Mesenchymal stem cell (in vitro differentiated cells and primary cell): ENCODE data around the gene CDH24.

ENCODE experiments used
- DNase-seq: peaks from one replicate; pipeline ENCODE4 v3.0.0-alpha.2; 2013
- H2AFZ ChIP-seq: one replicate; pipeline ENCODE4 v1.6.1; 2013; ENCODE audit warnings: low read depth, mild to moderate bottlenecking, control low read depth, inconsistent platforms, low read length, moderate library complexity
- H2AK5ac ChIP-seq: 2 replicates; pipeline ENCODE4 v1.6.1; 2013; ENCODE audit warnings: low read length, moderate library complexity, mild to moderate bottlenecking, inconsistent platforms; ENCODE audit not compliant: severe bottlenecking
- H2BK120ac ChIP-seq: one replicate; pipeline ENCODE4 v1.6.1; 2013; ENCODE audit warnings: low read depth, mild to moderate bottlenecking, inconsistent platforms, low read length, moderate library complexity
- H2BK12ac ChIP-seq, 2 experiments: one replicate each; pipeline ENCODE4 v1.6.1; 2013; ENCODE audit warnings: inconsistent platforms in 2 of 2, low read length in 2 of 2, mild to moderate bottlenecking in 2 of 2, moderate library complexity in 2 of 2, control low read depth in 1 of 2
- H2BK15ac ChIP-seq: one replicate; pipeline ENCODE4 v1.6.1; 2013; ENCODE audit warnings: mild to moderate bottlenecking, low read depth, inconsistent platforms; ENCODE audit not compliant: poor library complexity, severe bottlenecking
- H2BK5ac ChIP-seq: 2 replicates; pipeline ENCODE4 v1.6.1; 2013; ENCODE audit warnings: low read depth, mild to moderate bottlenecking, low read length, control low read depth, inconsistent platforms; ENCODE audit not compliant: poor library complexity, severe bottlenecking
- H3K14ac ChIP-seq, 2 experiments: one replicate each; pipeline ENCODE4 v1.6.1; 2013; ENCODE audit warnings: inconsistent platforms in 2 of 2, low read length in 2 of 2, control low read depth in 1 of 2, mild to moderate bottlenecking in 1 of 2, moderate library complexity in 1 of 2
- H3K18ac ChIP-seq, 2 experiments: one replicate each; pipeline ENCODE4 v1.6.1; 2013; ENCODE audit warnings: inconsistent platforms in 2 of 2, low read length in 2 of 2, control low read depth in 1 of 2, low read depth in 1 of 2, mild to moderate bottlenecking in 1 of 2
- H3K23ac ChIP-seq, 2 experiments: one replicate each; pipeline ENCODE4 v1.6.1; 2013; ENCODE audit warnings: inconsistent platforms in 2 of 2, low read length in 2 of 2, mild to moderate bottlenecking in 2 of 2, moderate library complexity in 2 of 2, control low read depth in 1 of 2
- H3K27ac ChIP-seq: 2 replicates; pipeline ENCODE4 v1.5.1; 2013; ENCODE audit warnings: mild to moderate bottlenecking, moderate library complexity, low read length, control low read depth, inconsistent platforms; ENCODE audit not compliant: poor library complexity, severe bottlenecking
- H3K27me3 ChIP-seq, 2 experiments: 2 replicates each; pipeline versions ENCODE4 v1.6.1 to v1.7.0; 2013; ENCODE audit warnings: low read length in 2 of 2, mild to moderate bottlenecking in 2 of 2, moderate library complexity in 2 of 2, control low read depth in 1 of 2, inconsistent platforms in 1 of 2; ENCODE audit not compliant: control insufficient read depth in 1 of 2, insufficient read depth in 1 of 2
- H3K36me3 ChIP-seq, 2 experiments: 2 replicates each; pipeline versions ENCODE4 v1.6.1 to v1.7.0; 2013; ENCODE audit warnings: low read length in 2 of 2, control low read depth in 1 of 2, inconsistent platforms in 1 of 2, low read depth in 1 of 2, mild to moderate bottlenecking in 1 of 2; ENCODE audit not compliant: insufficient read depth in 2 of 2, control insufficient read depth in 1 of 2
- H3K4ac ChIP-seq, 2 experiments: one replicate each; pipeline ENCODE4 v1.6.1; 2013; ENCODE audit warnings: inconsistent platforms in 2 of 2, low read length in 2 of 2, mild to moderate bottlenecking in 2 of 2, moderate library complexity in 2 of 2, control low read depth in 1 of 2, low read depth in 1 of 2
- H3K4me1 ChIP-seq: 2 replicates; pipeline ENCODE4 v1.6.1; 2013; ENCODE audit warnings: low read depth, low read length, control low read depth; ENCODE audit not compliant: control insufficient read depth, insufficient read depth
- H3K4me2 ChIP-seq: 2 replicates; pipeline ENCODE4 v1.6.1; 2013; ENCODE audit warnings: low read length, mild to moderate bottlenecking, inconsistent platforms; ENCODE audit not compliant: poor library complexity, severe bottlenecking
- H3K4me3 ChIP-seq, 2 experiments: 2 replicates each; pipeline versions ENCODE4 v1.5.1 to v1.7.0; 2013; ENCODE audit warnings: low read length in 2 of 2, mild to moderate bottlenecking in 2 of 2, control low read depth in 1 of 2, low read depth in 1 of 2; ENCODE audit not compliant: insufficient read depth in 1 of 2
- H3K79me1 ChIP-seq: replicated peaks from 2 replicates; pipeline ENCODE4 v1.6.1; 2013; ENCODE audit warnings: mild to moderate bottlenecking, control low read depth, low read length, inconsistent platforms; ENCODE audit not compliant: poor library complexity, severe bottlenecking
- H3K9ac ChIP-seq: 2 replicates; pipeline ENCODE4 v1.7.0; 2013; ENCODE audit warnings: mild to moderate bottlenecking, low read length, moderate library complexity
- H3K9me3 ChIP-seq: 2 replicates; pipeline ENCODE4 v1.7.0; 2013; ENCODE audit warnings: mild to moderate bottlenecking, low read length; ENCODE audit not compliant: control insufficient read depth
- H4K8ac ChIP-seq: one replicate; pipeline ENCODE4 v1.6.1; 2013; ENCODE audit warnings: inconsistent platforms, mild to moderate bottlenecking, low read length, moderate library complexity
- H4K91ac ChIP-seq: one replicate; pipeline ENCODE4 v1.6.1; 2013; ENCODE audit warnings: mild to moderate bottlenecking, low read length, inconsistent platforms
- WGBS: methylation state at CpG from one replicate; pipeline ENCODE4 v1.1.7; 2013; ENCODE audit warnings: mixed read lengths; 5-methylcytosine and 5-hydroxymethylcytosine counted together

CDH24 gene

DNA sequence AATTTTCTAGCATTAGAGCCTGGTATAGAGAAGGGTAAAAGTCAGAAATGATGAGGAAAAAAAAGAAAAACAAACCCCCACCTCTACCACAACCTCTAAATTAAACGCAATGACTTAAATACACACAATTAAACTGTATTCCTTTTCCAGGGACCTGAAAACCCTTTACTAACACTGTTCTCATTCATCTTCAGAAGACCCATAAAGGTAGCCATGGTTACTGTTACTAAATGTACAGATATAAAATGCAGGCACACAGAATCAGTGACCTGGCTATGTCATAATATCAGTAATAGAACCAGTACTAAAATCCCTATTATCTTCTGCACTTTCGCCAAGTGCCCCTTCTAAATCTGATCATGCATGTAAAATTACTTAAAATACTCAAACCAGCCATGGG is 36.2 kb upstream of the CDH24 start:
- H3K23ac ChIP-seq, result no peak overlapping the region
- no peaks in the 10 kb centered on the region for H3K9me3 ChIP-seq
- no peak overlapping the region for H4K8ac ChIP-seq
- peaks cover 18 to 65% of the 10 kb centered on the region in 2 experiments for H3K36me3 ChIP-seq
- no peak overlapping the region for H3K27ac ChIP-seq
- H2BK120ac ChIP-seq, result no peak overlapping the region
- H3K9ac ChIP-seq, result peak overlapping the region; percentile 92
- peak overlapping the region; percentile 74 for H3K4me2 ChIP-seq
- no peak overlapping the region for H2BK5ac ChIP-seq
- peaks cover 3% of the 10 kb centered on the region for H3K4me1 ChIP-seq
- H3K79me1 ChIP-seq, result peaks cover 3% of the 10 kb centered on the region
- WGBS, result 100% methylated on average over 2 of the region's 2 CpGs
- H3K4ac ChIP-seq, result no peak overlapping the region
- no peak overlapping the region for H3K14ac ChIP-seq
- DNase-seq, result no peak
- no peak overlapping the region for H2BK15ac ChIP-seq
- no peak overlapping the region for H2AK5ac ChIP-seq
- peak overlapping the region in 1 of 2 experiments; percentile 84 for H3K4me3 ChIP-seq
- H3K27me3 ChIP-seq, result no peaks in the 10 kb centered on the region
- no peak overlapping the region for H2BK12ac ChIP-seq
- no peak overlapping the region for H3K18ac ChIP-seq
- H4K91ac ChIP-seq, result no peak overlapping the region
- no peak overlapping the region for H2AFZ ChIP-seq

DNA sequence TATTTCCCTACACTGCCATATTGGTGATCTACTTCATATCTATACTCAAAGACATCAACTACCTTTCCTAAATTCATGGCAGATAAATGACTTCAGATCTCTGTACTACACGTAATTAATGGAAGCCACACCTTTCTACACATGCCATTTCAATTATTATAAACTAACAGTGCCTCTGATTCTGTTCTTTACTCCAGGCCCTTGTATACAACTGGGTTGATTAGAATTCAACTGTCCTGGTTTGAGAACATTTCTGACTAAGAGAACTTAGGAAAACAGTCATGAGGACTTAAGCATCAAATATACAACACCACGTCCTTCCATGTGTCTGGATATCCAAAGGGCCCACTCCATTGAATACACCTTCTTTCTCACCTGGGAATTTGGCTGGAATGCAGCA is 35.8 kb upstream of the CDH24 start:
- H3K18ac ChIP-seq, result no peak overlapping the region
- no peak overlapping the region for H2AFZ ChIP-seq
- H3K27ac ChIP-seq, result no peak overlapping the region
- H3K4me1 ChIP-seq, result peaks cover 3% of the 10 kb centered on the region
- 92% methylated on average over 1 of the region's 2 CpGs for WGBS
- H3K9ac ChIP-seq, result peak overlapping the region; percentile 92
- peak overlapping the region in 1 of 2 experiments; percentile 84 for H3K4me3 ChIP-seq
- H2BK120ac ChIP-seq, result no peak overlapping the region
- H3K23ac ChIP-seq, result no peak overlapping the region
- H2AK5ac ChIP-seq, result no peak overlapping the region
- DNase-seq, result no peak
- H2BK12ac ChIP-seq, result no peak overlapping the region
- H2BK5ac ChIP-seq, result no peak overlapping the region
- no peak overlapping the region for H3K14ac ChIP-seq
- no peak overlapping the region for H2BK15ac ChIP-seq
- H4K91ac ChIP-seq, result no peak overlapping the region
- no peaks in the 10 kb centered on the region for H3K27me3 ChIP-seq
- peak overlapping the region; percentile 74 for H3K4me2 ChIP-seq
- H4K8ac ChIP-seq, result no peak overlapping the region
- peaks cover 3% of the 10 kb centered on the region for H3K79me1 ChIP-seq
- H3K4ac ChIP-seq, result no peak overlapping the region
- H3K9me3 ChIP-seq, result no peaks in the 10 kb centered on the region
- H3K36me3 ChIP-seq, result peaks cover 18 to 65% of the 10 kb centered on the region in 2 experiments

DNA sequence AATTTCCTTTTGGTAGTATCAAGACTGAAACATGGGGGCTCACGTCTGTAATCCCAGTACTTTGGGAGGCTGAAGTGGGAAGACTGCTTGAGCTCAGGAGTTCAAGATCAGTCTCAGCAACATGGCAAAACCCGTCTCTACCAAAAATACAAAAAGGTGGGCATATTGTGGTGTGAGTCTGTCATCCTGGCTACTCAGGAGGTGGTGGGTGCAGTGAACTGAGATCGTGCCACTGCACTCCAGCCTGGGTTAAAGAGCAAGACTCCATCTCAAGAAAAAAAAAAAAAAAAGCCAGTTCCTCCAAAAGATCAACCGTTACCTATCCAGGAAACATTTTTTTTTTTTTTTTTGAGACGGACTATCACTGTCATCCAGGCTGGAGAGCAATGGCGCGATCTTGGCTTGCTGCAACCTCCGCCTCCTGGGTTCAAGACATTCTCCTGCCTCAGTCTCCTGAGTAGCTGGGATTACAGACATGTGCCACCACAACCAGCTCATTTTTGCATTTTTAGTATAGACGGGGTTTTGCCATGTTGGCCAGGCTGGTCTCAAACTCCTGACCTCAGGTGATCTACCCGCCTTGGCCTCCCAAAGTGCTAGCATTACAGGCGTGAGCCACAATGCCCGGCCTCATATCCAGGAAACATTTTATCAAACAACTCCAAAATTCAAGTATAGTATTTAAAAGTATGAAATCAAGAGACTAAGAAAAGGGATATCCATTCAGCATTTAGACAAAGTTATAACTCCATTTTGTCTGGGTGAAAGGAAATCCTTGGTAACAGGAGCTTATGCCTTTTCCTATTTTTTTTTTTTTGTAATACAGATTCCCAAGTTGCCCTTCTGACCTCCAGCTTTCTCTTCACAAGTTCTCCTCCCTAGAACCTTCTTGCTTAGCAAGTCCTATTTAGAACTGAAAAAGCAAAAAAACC is 34.2 kb upstream of the CDH24 start:
- Histone ChIP-seq H2BK5ac (no peak overlapping the region), H3K4me1 (peaks cover 2% of the 10 kb centered on the region), H2BK12ac (no peak overlapping the region), H4K91ac (no peak overlapping the region), H3K14ac (no peak overlapping the region), H3K9ac (peak overlapping the region; percentile 14), H3K79me1 (peaks cover 3% of the 10 kb centered on the region), H3K9me3 (no peaks in the 10 kb centered on the region), H2AFZ (no peak overlapping the region), H4K8ac (no peak overlapping the region), H3K4me2 (no peak overlapping the region), H2AK5ac (no peak overlapping the region), H3K23ac (no peak overlapping the region), H3K36me3 (peaks cover 14 to 65% of the 10 kb centered on the region in 2 experiments), H3K4ac (no peak overlapping the region), H3K4me3 (no peak overlapping the region), H3K18ac (no peak overlapping the region), H2BK15ac (no peak overlapping the region), H2BK120ac (no peak overlapping the region), H3K27me3 (no peaks in the 10 kb centered on the region), H3K27ac (no peak overlapping the region)
- no peak for DNase-seq
- WGBS, result 86% methylated on average over 9 of the region's 12 CpGs

GRCh38 chr14:23090254-23090636 is 32.9 kb upstream of the CDH24 start:
- Histone ChIP-seq H2BK15ac (no peak overlapping the region), H3K27ac (no peak overlapping the region), H2AFZ (no peak overlapping the region), H3K9ac (peak overlapping the region; percentile 62), H3K18ac (no peak overlapping the region), H3K4me1 (no peaks in the 10 kb centered on the region), H3K4me3 (no peak overlapping the region), H3K4me2 (no peak overlapping the region), H2BK5ac (no peak overlapping the region), H2AK5ac (no peak overlapping the region), H2BK12ac (no peak overlapping the region), H3K4ac (no peak overlapping the region), H3K36me3 (peaks cover 16 to 76% of the 10 kb centered on the region in 2 experiments), H3K27me3 (no peaks in the 10 kb centered on the region), H3K79me1 (peaks cover 3% of the 10 kb centered on the region), H4K91ac (no peak overlapping the region), H3K23ac (no peak overlapping the region), H2BK120ac (no peak overlapping the region), H3K9me3 (no peaks in the 10 kb centered on the region), H4K8ac (no peak overlapping the region), H3K14ac (no peak overlapping the region)
- no peak for DNase-seq
- WGBS, result 70% methylated on average over 4 of the region's 4 CpGs
